HepG2 (cell line): Measurements from ENCODE around the gene HUNK. TPM values are rescaled to one million over a fixed set of nuclear protein-coding genes. Genes with fewer than 3 reads are reported as not detected.

Experiments
- CEBPB ChIP-seq: IDR thresholded peaks from 2 replicates; pipeline ENCODE4 v1.6.1; 2011; ENCODE audit warnings: low read depth, low read length, improper control_type of control experiment, borderline replicate concordance
- ELF3 ChIP-seq: IDR thresholded peaks from 2 replicates; pipeline ENCODE4 v1.6.1; 2016; ENCODE audit warnings: missing genetic modification reagents, missing compliant biosample characterization
- GATAD2A ChIP-seq: IDR thresholded peaks from 2 replicates; pipeline ENCODE4 v1.6.1; 2016
- KDM5B ChIP-seq: sonication (generic); formaldehyde crosslinking; IDR thresholded peaks from 2 replicates; pipeline ENCODE4 v1.4.0; 2020; ENCODE audit warnings: missing genetic modification reagents, mild to moderate bottlenecking, borderline replicate concordance
- KLF11 ChIP-seq: IDR thresholded peaks from 2 replicates; pipeline ENCODE4 v1.6.1; 2016; ENCODE audit warnings: missing compliant biosample characterization
- MAZ ChIP-seq, 2 experiments: sonication (generic) in 1 of 2; formaldehyde crosslinking in 1 of 2; IDR thresholded peaks; 2 replicates each; pipeline versions ENCODE4 v1.5.0 to v1.6.1; 2012 to 2020; ENCODE audit warnings: low read depth in 2 of 2, mild to moderate bottlenecking in 2 of 2, borderline replicate concordance in 1 of 2, improper control_type of control experiment in 1 of 2, low read length in 1 of 2, missing genetic modification reagents in 1 of 2, moderate library complexity in 1 of 2
- ONECUT2 ChIP-seq: sonication (generic); formaldehyde crosslinking; IDR thresholded peaks from 2 replicates; pipeline ENCODE4 v1.4.0; 2020; ENCODE audit warnings: missing genetic modification reagents
- POLR2A ChIP-seq, 2 experiments: IDR thresholded peaks; 2 replicates each; pipeline ENCODE4 v1.6.1; 2011; ENCODE audit warnings: low read depth in 2 of 2, low read length in 2 of 2, mild to moderate bottlenecking in 1 of 2, moderate library complexity in 1 of 2; ENCODE audit not compliant: insufficient read depth in 1 of 2
- REL ChIP-seq: sonication (generic); formaldehyde crosslinking; conservative IDR thresholded peaks from 2 replicates; pipeline ENCODE4 v1.8.0; 2022; ENCODE audit warnings: mild to moderate bottlenecking, missing genetic modification reagents, moderate library complexity
- SOX5 ChIP-seq: IDR thresholded peaks from 2 replicates; pipeline ENCODE4 v1.6.1; 2016; ENCODE audit warnings: borderline replicate concordance
- U2AF1 ChIP-seq: fragments of 200-400 bp; formaldehyde crosslinking; optimal IDR thresholded peaks from 2 replicates; pipeline ENCODE3; 2017; ENCODE audit warnings: mild to moderate bottlenecking, low read depth, low read length
- ZBTB3 ChIP-seq: sonication (generic); formaldehyde crosslinking; IDR thresholded peaks from 2 replicates; pipeline ENCODE4 v1.4.0; 2020; ENCODE audit warnings: low read depth, mild to moderate bottlenecking, moderate library complexity, missing genetic modification reagents, borderline replicate concordance
- ZNF468 ChIP-seq: sonication (generic); formaldehyde crosslinking; IDR thresholded peaks from 2 replicates; pipeline ENCODE4 v1.8.0; 2022; ENCODE audit warnings: mild to moderate bottlenecking, moderate library complexity, missing genetic modification reagents
- ZNF569 ChIP-seq: sonication (generic); formaldehyde crosslinking; IDR thresholded peaks from 2 replicates; pipeline ENCODE4 v1.5.0; 2020; ENCODE audit warnings: mild to moderate bottlenecking, missing genetic modification reagents, moderate library complexity, borderline replicate concordance
- ZNF619 ChIP-seq: sonication (generic); formaldehyde crosslinking; IDR thresholded peaks from 2 replicates; pipeline ENCODE4 v1.4.0; 2020; ENCODE audit warnings: mild to moderate bottlenecking, missing genetic modification reagents
- ZNF773 ChIP-seq: sonication (generic); formaldehyde crosslinking; IDR thresholded peaks from 2 replicates; pipeline ENCODE4 v1.4.0; 2020; ENCODE audit warnings: missing genetic modification reagents, borderline replicate concordance
- polyA plus RNA-seq, 8 experiments: library from polyadenylated mRNA; depleted of rRNA in 3 of 8; stranded (reverse) in 7 of 8; unstranded in 1 of 8; fragments of >200 nt; fragmentation: Illumina TruSeq in 4 of 8; extraction: Trizol in 4 of 8; gene quantifications; 2 replicates each; pipeline versions ENCODE4 v1.2.1 to v1.2.3, GENCODE V29; 2011 to 2016; ENCODE audit warnings: low read depth in 4 of 8, missing spikeins in 1 of 8, mixed read lengths in 1 of 8; ENCODE audit not compliant: insufficient read depth in 1 of 8
- total RNA-seq, 5 experiments: library from RNA; depleted of rRNA; stranded (reverse); fragments of >200 nt; fragmentation: Illumina TruSeq; extraction: Trizol; gene quantifications; 2 replicates each; pipeline ENCODE4 v1.2.3, GENCODE V29; 2016; ENCODE audit warnings: low read depth in 1 of 5
- TF ChIP-seq, protein P1 (sequence below): sonication (generic); formaldehyde crosslinking; IDR thresholded peaks from 2 replicates; pipeline ENCODE4 v1.4.0; 2020; ENCODE audit warnings: mild to moderate bottlenecking, missing genetic modification reagents
- TF ChIP-seq, protein P2 (sequence below): sonication (generic); formaldehyde crosslinking; IDR thresholded peaks from 2 replicates; pipeline ENCODE4 v1.8.1; 2023; ENCODE audit warnings: mild to moderate bottlenecking, inconsistent platforms, moderate library complexity, missing genetic modification reagents, borderline replicate concordance
- TF ChIP-seq, protein P3 (sequence below): sonication (generic); formaldehyde crosslinking; IDR thresholded peaks from 2 replicates; pipeline ENCODE4 v1.4.0; 2020; ENCODE audit warnings: missing genetic modification reagents, borderline replicate concordance
- TF ChIP-seq, protein P4 (sequence below): fragments of 450-650 bp; IDR thresholded peaks from 2 replicates; pipeline ENCODE4 v1.6.1; 2017; ENCODE audit warnings: mild to moderate bottlenecking
- TF ChIP-seq, protein P5 (sequence below): IDR thresholded peaks from 2 replicates; pipeline ENCODE4 v1.6.1; 2016; ENCODE audit warnings: low read depth

Gene HUNK
- total and polyA plus RNA-seq, 2 of the 13 experiments (the other 11 are each of a cell fraction or from before 2014, with no cell fraction given) = 1.8 to 1.9 TPM

DNA sequence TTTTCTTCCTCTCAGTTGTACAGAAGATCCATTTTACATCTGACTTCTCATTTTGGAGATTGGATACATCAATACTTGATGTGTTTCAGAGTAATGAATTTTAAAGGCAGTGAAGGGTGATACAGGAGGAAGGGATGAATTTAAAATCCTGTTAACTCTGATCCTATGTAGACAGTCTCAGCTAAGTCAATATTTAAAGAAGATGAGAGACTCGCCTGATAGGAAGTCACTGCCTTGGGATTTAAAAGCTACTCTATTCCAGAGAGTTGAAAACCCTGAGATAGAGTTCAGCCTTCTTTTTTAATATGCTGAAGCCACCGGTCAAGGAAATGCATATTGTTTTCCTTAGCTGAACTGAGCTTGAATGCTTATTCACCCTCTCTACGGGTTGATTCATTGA, 42.7 kb downstream of the HUNK start (continued):
- TF ChIP-seq CEBPB (no peak), SOX5 (CRISPR knock-in tag) (peak; percentile 38; the same call in 1 of the 2 replicates), ONECUT2 (CRISPR knock-in tag) (no peak), KLF11 (CRISPR knock-in tag) (no peak), ZNF569 (CRISPR knock-in tag) (no peak), KDM5B (CRISPR knock-in tag) (no peak), ZBTB3 (CRISPR knock-in tag) (no peak), REL (CRISPR knock-in tag) (no peak), ELF3 (peak; percentile 75), ZNF619 (CRISPR knock-in tag) (no peak), U2AF1 (no peak), ZNF468 (CRISPR knock-in tag) (no peak), GATAD2A (CRISPR knock-in tag) (peak; percentile 17; the same call in 1 of the 2 replicates), MAZ (IDR thresholded peaks at IDR 0.05; ENCODE audit: borderline replicate concordance, low read depth, low read length) (no peak), MAZ (CRISPR knock-in tag; IDR thresholded peaks at IDR 0.05; ENCODE audit: low read depth) (no peak), ZNF773 (CRISPR knock-in tag) (no peak), POLR2A (IDR thresholded peaks at IDR 0.05; ENCODE audit: insufficient read depth in 1 of 2, low read depth in 2 of 2, low read length in 2 of 2) (no peak)
- TF ChIP-seq, protein P1, sequence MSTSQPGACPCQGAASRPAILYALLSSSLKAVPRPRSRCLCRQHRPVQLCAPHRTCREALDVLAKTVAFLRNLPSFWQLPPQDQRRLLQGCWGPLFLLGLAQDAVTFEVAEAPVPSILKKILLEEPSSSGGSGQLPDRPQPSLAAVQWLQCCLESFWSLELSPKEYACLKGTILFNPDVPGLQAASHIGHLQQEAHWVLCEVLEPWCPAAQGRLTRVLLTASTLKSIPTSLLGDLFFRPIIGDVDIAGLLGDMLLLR (CRISPR knock-in tag) = no peak
- TF ChIP-seq, protein P2, sequence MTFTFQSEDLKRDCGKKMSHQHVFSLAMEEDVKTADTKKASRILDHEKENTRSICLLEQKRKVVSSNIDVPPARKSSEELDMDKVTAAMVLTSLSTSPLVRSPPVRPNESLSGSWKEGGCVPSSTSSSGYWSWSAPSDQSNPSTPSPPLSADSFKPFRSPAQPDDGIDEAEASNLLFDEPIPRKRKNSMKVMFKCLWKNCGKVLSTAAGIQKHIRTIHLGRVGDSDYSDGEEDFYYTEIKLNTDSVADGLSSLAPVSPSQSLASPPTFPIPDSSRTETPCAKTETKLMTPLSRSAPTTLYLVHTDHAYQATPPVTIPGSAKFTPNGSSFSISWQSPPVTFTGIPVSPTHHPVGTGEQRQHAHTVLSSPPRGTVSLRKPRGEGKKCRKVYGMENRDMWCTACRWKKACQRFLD (CRISPR knock-in tag) = no peak
- TF ChIP-seq, protein P3, sequence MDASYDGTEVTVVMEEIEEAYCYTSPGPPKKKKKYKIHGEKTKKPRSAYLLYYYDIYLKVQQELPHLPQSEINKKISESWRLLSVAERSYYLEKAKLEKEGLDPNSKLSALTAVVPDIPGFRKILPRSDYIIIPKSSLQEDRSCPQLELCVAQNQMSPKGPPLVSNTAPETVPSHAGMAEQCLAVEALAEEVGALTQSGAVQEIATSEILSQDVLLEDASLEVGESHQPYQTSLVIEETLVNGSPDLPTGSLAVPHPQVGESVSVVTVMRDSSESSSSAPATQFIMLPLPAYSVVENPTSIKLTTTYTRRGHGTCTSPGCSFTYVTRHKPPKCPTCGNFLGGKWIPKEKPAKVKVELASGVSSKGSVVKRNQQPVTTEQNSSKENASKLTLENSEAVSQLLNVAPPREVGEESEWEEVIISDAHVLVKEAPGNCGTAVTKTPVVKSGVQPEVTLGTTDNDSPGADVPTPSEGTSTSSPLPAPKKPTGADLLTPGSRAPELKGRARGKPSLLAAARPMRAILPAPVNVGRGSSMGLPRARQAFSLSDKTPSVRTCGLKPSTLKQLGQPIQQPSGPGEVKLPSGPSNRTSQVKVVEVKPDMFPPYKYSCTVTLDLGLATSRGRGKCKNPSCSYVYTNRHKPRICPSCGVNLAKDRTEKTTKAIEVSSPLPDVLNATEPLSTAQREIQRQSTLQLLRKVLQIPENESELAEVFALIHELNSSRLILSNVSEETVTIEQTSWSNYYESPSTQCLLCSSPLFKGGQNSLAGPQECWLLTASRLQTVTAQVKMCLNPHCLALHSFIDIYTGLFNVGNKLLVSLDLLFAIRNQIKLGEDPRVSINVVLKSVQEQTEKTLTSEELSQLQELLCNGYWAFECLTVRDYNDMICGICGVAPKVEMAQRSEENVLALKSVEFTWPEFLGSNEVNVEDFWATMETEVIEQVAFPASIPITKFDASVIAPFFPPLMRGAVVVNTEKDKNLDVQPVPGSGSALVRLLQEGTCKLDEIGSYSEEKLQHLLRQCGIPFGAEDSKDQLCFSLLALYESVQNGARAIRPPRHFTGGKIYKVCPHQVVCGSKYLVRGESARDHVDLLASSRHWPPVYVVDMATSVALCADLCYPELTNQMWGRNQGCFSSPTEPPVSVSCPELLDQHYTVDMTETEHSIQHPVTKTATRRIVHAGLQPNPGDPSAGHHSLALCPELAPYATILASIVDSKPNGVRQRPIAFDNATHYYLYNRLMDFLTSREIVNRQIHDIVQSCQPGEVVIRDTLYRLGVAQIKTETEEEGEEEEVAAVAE (CRISPR knock-in tag) = no peak
- TF ChIP-seq, protein P4, sequence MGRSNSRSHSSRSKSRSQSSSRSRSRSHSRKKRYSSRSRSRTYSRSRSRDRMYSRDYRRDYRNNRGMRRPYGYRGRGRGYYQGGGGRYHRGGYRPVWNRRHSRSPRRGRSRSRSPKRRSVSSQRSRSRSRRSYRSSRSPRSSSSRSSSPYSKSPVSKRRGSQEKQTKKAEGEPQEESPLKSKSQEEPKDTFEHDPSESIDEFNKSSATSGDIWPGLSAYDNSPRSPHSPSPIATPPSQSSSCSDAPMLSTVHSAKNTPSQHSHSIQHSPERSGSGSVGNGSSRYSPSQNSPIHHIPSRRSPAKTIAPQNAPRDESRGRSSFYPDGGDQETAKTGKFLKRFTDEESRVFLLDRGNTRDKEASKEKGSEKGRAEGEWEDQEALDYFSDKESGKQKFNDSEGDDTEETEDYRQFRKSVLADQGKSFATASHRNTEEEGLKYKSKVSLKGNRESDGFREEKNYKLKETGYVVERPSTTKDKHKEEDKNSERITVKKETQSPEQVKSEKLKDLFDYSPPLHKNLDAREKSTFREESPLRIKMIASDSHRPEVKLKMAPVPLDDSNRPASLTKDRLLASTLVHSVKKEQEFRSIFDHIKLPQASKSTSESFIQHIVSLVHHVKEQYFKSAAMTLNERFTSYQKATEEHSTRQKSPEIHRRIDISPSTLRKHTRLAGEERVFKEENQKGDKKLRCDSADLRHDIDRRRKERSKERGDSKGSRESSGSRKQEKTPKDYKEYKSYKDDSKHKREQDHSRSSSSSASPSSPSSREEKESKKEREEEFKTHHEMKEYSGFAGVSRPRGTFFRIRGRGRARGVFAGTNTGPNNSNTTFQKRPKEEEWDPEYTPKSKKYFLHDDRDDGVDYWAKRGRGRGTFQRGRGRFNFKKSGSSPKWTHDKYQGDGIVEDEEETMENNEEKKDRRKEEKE = no peak
- TF ChIP-seq, protein P5, sequence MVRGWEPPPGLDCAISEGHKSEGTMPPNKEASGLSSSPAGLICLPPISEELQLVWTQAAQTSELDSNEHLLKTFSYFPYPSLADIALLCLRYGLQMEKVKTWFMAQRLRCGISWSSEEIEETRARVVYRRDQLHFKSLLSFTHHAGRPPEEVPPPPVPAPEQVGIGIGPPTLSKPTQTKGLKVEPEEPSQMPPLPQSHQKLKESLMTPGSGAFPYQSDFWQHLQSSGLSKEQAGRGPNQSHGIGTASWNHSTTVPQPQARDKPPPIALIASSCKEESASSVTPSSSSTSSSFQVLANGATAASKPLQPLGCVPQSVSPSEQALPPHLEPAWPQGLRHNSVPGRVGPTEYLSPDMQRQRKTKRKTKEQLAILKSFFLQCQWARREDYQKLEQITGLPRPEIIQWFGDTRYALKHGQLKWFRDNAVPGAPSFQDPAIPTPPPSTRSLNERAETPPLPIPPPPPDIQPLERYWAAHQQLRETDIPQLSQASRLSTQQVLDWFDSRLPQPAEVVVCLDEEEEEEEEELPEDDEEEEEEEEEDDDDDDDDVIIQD (CRISPR knock-in tag) = no peak; the same call in 1 of the 2 replicates
